B cell (primary cell): ENCODE measurements around the gene HDAC5. TPM values are rescaled to one million over a fixed set of nuclear protein-coding genes. Genes with fewer than 3 reads are reported as not detected.

Source experiments
- ATAC-seq: fragments of 200-7000 bp; cut with Tn5 transposase; one replicate; pipeline ENCODE4 v1.10.0; 2021; ENCODE audit warnings: low read depth, mild to moderate bottlenecking, moderate number of reproducible peaks, moderate library complexity
- CTCF ChIA-PET: fragments of 350-600 bp; sonication (Branson Sonifier 250); formaldehyde crosslinking; loops from one replicate; lab custom pipeline; 2021; ENCODE audit warnings: antibody characterized with exemption, inconsistent platforms; lab: Charles Lee
- POLR2A ChIA-PET: fragments of 350-600 bp; sonication (Branson Sonifier 250); formaldehyde crosslinking; loops from one replicate; lab custom pipeline; 2021; ENCODE audit warnings: antibody characterized with exemption; lab: Charles Lee
- DNase-seq: peaks from one replicate; pipeline ENCODE4 v3.0.0; 2013
- H2AFZ ChIP-seq: 2 replicates; pipeline ENCODE4 v1.6.1; 2012; ENCODE audit warnings: mild to moderate bottlenecking, low read depth, low read length; ENCODE audit not compliant: insufficient read depth, poor library complexity, severe bottlenecking
- H3K27ac ChIP-seq, 2 donors: 1 replicate in 1 of 2; 2 replicates in 1 of 2; pipeline ENCODE4 v1.5.1; 2012 to 2013; ENCODE audit warnings: low read length in 2 of 2, mild to moderate bottlenecking in 2 of 2, moderate library complexity in 1 of 2
- H3K27me3 ChIP-seq, 4 experiments: fragments of 200-600 bp in 1 of 4; sonication (generic) in 1 of 4; replicated peaks in 1 of 4; 1 replicate in 2 of 4; 2 replicates in 2 of 4; pipeline versions ENCODE4 v1.6.1 to v1.7.0; 2013 to 2016; ENCODE audit warnings: low read length in 3 of 4, mild to moderate bottlenecking in 2 of 4, mixed read lengths in 1 of 4, moderate library complexity in 1 of 4; ENCODE audit not compliant: insufficient read depth in 4 of 4, control insufficient read depth in 3 of 4; ENCODE audit errors: control extremely low read depth in 1 of 4
- H3K36me3 ChIP-seq, 2 experiments: replicated peaks in 1 of 2; 1 replicate in 1 of 2; 2 replicates in 1 of 2; pipeline versions ENCODE4 v1.6.1 to v1.7.1; 2013; ENCODE audit warnings: low read length in 1 of 2; ENCODE audit not compliant: insufficient read depth in 2 of 2, control insufficient read depth in 1 of 2; ENCODE audit errors: control extremely low read depth in 1 of 2, extremely low read depth in 1 of 2
- H3K4me1 ChIP-seq, 2 donors: fragments of 200-600 bp in 1 of 2; sonication (generic) in 1 of 2; 1 replicate in 1 of 2; 2 replicates in 1 of 2; pipeline versions ENCODE4 v1.5.1 to v1.6.1; 2013 to 2017; ENCODE audit warnings: low read length in 2 of 2; ENCODE audit not compliant: control insufficient read depth in 2 of 2, insufficient read depth in 2 of 2
- H3K4me2 ChIP-seq: replicated peaks from 2 replicates; pipeline ENCODE3; 2012; ENCODE audit warnings: mild to moderate bottlenecking, low read depth, low read length; ENCODE audit not compliant: poor library complexity, severe bottlenecking
- H3K4me3 ChIP-seq, 5 experiments: fragments of 200-600 bp in 1 of 5; sonication (generic) in 1 of 5; 1 replicate in 3 of 5; 2 replicates in 2 of 5; pipeline versions ENCODE4 v1.5.1 to v1.7.0; 2011 to 2016; ENCODE audit warnings: low read length in 4 of 5, mild to moderate bottlenecking in 4 of 5, low read depth in 2 of 5, control low read depth in 1 of 5, moderate library complexity in 1 of 5; ENCODE audit not compliant: insufficient read depth in 1 of 5; ENCODE audit errors: control extremely low read depth in 1 of 5, extremely low read depth in 1 of 5
- H3K79me2 ChIP-seq: fragments of 200-600 bp; sonication (generic); one replicate; pipeline ENCODE4 v1.6.0; 2016; ENCODE audit warnings: low read length; ENCODE audit not compliant: control insufficient read depth, insufficient read depth
- H3K9ac ChIP-seq: fragments of 200-600 bp; sonication (generic); 2 replicates; pipeline ENCODE4 v1.6.1; 2017; ENCODE audit warnings: mild to moderate bottlenecking, low read length, moderate library complexity
- H3K9me3 ChIP-seq, 3 donors: one replicate each; pipeline versions ENCODE4 v1.6.1 to v1.7.1; 2013; ENCODE audit warnings: low read length in 2 of 3; ENCODE audit not compliant: control insufficient read depth in 2 of 3, insufficient read depth in 1 of 3; ENCODE audit errors: control extremely low read depth in 1 of 3
- H4K20me1 ChIP-seq: 2 replicates; pipeline ENCODE4 v1.6.0; 2012; ENCODE audit warnings: mild to moderate bottlenecking, low read length; ENCODE audit not compliant: insufficient read depth, control insufficient read depth, poor library complexity, severe bottlenecking
- H3K27ac Mint-ChIP-seq: one replicate; pipeline ENCODE4 v1.8.0; 2021; ENCODE audit warnings: mixed read lengths
- H3K27me3 Mint-ChIP-seq: one replicate; pipeline ENCODE4 v1.8.0; 2021; ENCODE audit warnings: mixed read lengths
- H3K4me1 Mint-ChIP-seq: one replicate; pipeline ENCODE4 v1.8.0; 2021; ENCODE audit warnings: mixed read lengths
- H3K4me3 Mint-ChIP-seq: one replicate; pipeline ENCODE4 v1.8.0; 2021; ENCODE audit warnings: mixed read lengths
- H3K9me3 Mint-ChIP-seq: one replicate; pipeline ENCODE4 v1.8.0; 2022; ENCODE audit warnings: mixed read lengths; ENCODE audit not compliant: insufficient read depth
- EZH2 ChIP-seq: IDR thresholded peaks from 2 replicates; pipeline ENCODE4 v1.6.1; 2012; ENCODE audit warnings: borderline replicate concordance, low read depth, mild to moderate bottlenecking, moderate library complexity, low read length; ENCODE audit not compliant: insufficient read depth, poor library complexity, severe bottlenecking
- WGBS: methylation state at CpG from one replicate; pipeline ENCODE4 v1.1.5; 2013; ENCODE audit warnings: missing lambda C conversion rate; ENCODE audit not compliant: insufficient coverage; 5-methylcytosine and 5-hydroxymethylcytosine counted together
- intact Hi-C: fragments of 100-400 bp; cut with micrococcal nuclease; formaldehyde crosslinking; loops from one replicate; pipeline ENCODE4 v1.10.0; 2022
- polyA plus RNA-seq: library from polyadenylated mRNA; depleted of rRNA; stranded (reverse); fragments of >200 nt; gene quantifications from 2 replicates; pipeline ENCODE4 v1.2.3, GENCODE V29; 2012
- total RNA-seq, 2 donors: library from RNA; stranded (reverse); fragments of 120-200 nt in 1 of 2; gene quantifications; 1 replicate in 1 of 2; 2 replicates in 1 of 2; pipeline versions ENCODE4 v1.2.3 to v1.2.4, GENCODE V29; 2013 to 2022
- TF ChIP-seq, protein P1 (sequence below): fragments of 200-600 bp; IDR thresholded peaks from one replicate; pipeline ENCODE4 v1.8.0; 2022; ENCODE audit warnings: antibody characterized with exemption, mild to moderate bottlenecking

The HDAC5 gene
- total and polyA plus RNA-seq, 2 donors (not counting 1 experiment from before 2014, with no cell fraction given): 99.8 to 104 TPM

GRCh38 chr17:44071772-44072171 is 51.7 kb downstream of the HDAC5 start:
- H3K27me3 ChIP-seq: no peaks in the 10 kb centered on the region
- DNase-seq: no peak
- POLR2A ChIA-PET: interaction anchor here (0.6 kb wide), 1 partner anchor 30 kb away, joined by 5 read pairs; no protein-coding TSS in a partner anchor
- no peak for TF ChIP-seq EZH2
- TF ChIP-seq, protein P1, sequence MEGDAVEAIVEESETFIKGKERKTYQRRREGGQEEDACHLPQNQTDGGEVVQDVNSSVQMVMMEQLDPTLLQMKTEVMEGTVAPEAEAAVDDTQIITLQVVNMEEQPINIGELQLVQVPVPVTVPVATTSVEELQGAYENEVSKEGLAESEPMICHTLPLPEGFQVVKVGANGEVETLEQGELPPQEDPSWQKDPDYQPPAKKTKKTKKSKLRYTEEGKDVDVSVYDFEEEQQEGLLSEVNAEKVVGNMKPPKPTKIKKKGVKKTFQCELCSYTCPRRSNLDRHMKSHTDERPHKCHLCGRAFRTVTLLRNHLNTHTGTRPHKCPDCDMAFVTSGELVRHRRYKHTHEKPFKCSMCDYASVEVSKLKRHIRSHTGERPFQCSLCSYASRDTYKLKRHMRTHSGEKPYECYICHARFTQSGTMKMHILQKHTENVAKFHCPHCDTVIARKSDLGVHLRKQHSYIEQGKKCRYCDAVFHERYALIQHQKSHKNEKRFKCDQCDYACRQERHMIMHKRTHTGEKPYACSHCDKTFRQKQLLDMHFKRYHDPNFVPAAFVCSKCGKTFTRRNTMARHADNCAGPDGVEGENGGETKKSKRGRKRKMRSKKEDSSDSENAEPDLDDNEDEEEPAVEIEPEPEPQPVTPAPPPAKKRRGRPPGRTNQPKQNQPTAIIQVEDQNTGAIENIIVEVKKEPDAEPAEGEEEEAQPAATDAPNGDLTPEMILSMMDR: no peak
- no peaks in the 10 kb centered on the region for H4K20me1 ChIP-seq
- no peak overlapping the region for H2AFZ ChIP-seq
- no peak for ATAC-seq
- H3K9ac ChIP-seq: no peak overlapping the region
- peak overlapping the region; percentile 84 for H3K4me3 Mint-ChIP-seq
- no peaks in the 10 kb centered on the region for H3K9me3 ChIP-seq
- no peak overlapping the region for H3K4me3 ChIP-seq
- no peaks in the 10 kb centered on the region for H3K27me3 Mint-ChIP-seq
- peaks cover 19 to 25% of the 10 kb centered on the region in 2 donors for H3K4me1 ChIP-seq
- H3K27ac Mint-ChIP-seq: peak overlapping the region; percentile 82
- peaks cover 29% of the 10 kb centered on the region for H3K4me1 Mint-ChIP-seq
- peak overlapping the region; percentile 90 for H3K4me2 ChIP-seq
- intact Hi-C loops: loop anchor here (2.0 kb wide), 1 partner anchor 253 kb away; the partner anchor contains the start of gene SLC25A39
- peak overlapping the region in 1 of 2 donors; percentile 65 for H3K27ac ChIP-seq
- CTCF ChIA-PET: interaction anchor here (1.3 kb wide), 1 partner anchor 12 kb away, joined by 3 read pairs; no protein-coding TSS in a partner anchor
- no peaks in the 10 kb centered on the region for H3K9me3 Mint-ChIP-seq
- H3K79me2 ChIP-seq: peaks cover 24% of the 10 kb centered on the region
- peaks cover 0 to 23% of the 10 kb centered on the region in 2 experiments for H3K36me3 ChIP-seq
- WGBS: 71% methylated on average over 2 of the region's 2 CpGs

DNA sequence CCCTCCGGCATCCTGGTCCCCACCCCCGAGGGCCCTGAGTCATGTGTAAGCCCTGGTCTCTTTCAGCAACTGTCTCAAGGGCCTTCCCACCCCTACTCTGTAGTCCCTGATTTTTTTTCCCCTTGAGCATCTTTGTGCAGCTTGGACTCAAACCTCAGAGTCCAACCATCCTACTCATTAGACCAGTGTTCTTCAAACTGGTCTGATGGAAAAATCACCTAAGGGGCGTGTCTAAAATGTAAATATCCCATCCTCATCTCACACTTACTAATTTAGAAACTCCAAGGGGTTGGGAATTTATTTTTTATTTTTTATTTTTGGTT is 52.3 kb downstream of the HDAC5 start:
- peaks cover 32% of the 10 kb centered on the region for H3K4me1 Mint-ChIP-seq
- no peak for TF ChIP-seq EZH2
- TF ChIP-seq, protein P1: no peak
- Histone ChIP-seq H4K20me1 (no peaks in the 10 kb centered on the region), H3K4me2 (peak overlapping the region; percentile 90), H3K4me3 (peak overlapping the region; percentile 13 to 87 (median 73)), H3K36me3 (peaks cover 0 to 17% of the 10 kb centered on the region in 2 experiments), H3K9me3 (no peaks in the 10 kb centered on the region), H3K27me3 (no peaks in the 10 kb centered on the region), H2AFZ (peak overlapping the region; percentile 80), H3K9ac (peak overlapping the region; percentile 86), H3K4me1 (peaks cover 19 to 27% of the 10 kb centered on the region in 2 donors), H3K27ac (peak overlapping the region; percentile 31 to 65), H3K79me2 (peaks cover 27% of the 10 kb centered on the region)
- WGBS: 0% methylated on average over 2 of the region's 3 CpGs
- no peaks in the 10 kb centered on the region for H3K27me3 Mint-ChIP-seq
- POLR2A ChIA-PET: interaction anchor here (0.6 to 1.1 kb wide), 2 partner anchors 30 to 53 kb away, joined by 4 to 5 read pairs; partner anchors contain the start of gene HDAC5
- intact Hi-C loops: loop anchor here (2.0 kb wide), 1 partner anchor 254 kb away; the partner anchor contains the start of gene SLC25A39
- CTCF ChIA-PET: interaction anchor here (0.7 to 1.4 kb wide), 3 partner anchors 45 to 57 kb away, joined by 3 to 4 read pairs (median 3); partner anchors contain the start of genes HDAC5 and TMEM101
- peak overlapping the region; percentile 82 for H3K27ac Mint-ChIP-seq
- DNase-seq (no peak), ATAC-seq (no peak)
- peak overlapping the region; percentile 93 for H3K4me3 Mint-ChIP-seq
- no peaks in the 10 kb centered on the region for H3K9me3 Mint-ChIP-seq
